Measurements from ENCODE around the gene MBD4.
"Not testable (repeated sequence)": the region's sequence is repeated elsewhere in the genome, so short reads cannot be mapped to it uniquely, and the experiment has no call there.

Gene MBD4

DNA sequence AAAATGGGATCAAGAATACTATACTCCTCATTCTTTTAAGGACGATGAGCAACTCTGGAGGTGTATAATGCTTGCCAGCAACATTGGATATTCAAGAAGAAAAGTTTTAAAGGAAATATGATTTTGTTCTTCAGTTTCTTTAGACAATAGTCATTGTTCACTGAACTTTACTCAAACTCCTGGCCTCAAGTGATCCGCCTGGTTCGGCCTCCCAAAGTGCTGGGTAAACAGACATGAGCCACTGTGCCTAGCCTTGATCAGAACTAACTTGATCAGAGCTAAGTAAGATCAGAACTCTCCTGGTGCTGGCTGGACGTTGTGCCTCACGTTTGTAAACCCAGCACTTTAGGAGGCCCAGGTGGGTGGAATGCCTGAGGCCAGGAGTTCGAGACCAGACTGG lies 23.9 kb downstream of the MBD4 start:
- DNase-seq (ENCODE audit: low read depth), result no peak
- H3K4me3 ChIP-seq (ENCODE audit: low read depth, low read length), result no peak overlapping the region

DNA sequence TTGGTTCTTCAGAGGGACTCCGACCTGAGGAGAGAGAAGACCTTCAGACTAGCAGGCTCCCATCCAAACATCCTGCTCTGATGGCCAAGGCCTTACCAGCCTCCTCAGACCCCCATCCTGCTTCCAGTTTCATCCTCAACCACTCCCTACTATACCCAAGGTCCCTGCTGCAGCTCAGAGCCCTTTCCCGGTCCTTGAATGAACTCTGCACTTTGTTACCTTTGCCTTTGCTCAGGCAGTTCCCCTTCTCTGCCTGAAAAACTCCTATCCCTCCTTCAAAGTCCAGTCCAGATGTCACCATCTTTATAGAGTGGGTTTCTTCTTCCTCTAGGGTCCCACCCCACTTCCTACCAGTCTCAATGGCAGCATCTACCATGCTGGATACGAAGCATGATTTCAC lies 24.4 kb downstream of the MBD4 start:
- no peak for DNase-seq (ENCODE audit: low read depth)
- no peak overlapping the region for H3K4me3 ChIP-seq (ENCODE audit: low read depth, low read length)

DNA sequence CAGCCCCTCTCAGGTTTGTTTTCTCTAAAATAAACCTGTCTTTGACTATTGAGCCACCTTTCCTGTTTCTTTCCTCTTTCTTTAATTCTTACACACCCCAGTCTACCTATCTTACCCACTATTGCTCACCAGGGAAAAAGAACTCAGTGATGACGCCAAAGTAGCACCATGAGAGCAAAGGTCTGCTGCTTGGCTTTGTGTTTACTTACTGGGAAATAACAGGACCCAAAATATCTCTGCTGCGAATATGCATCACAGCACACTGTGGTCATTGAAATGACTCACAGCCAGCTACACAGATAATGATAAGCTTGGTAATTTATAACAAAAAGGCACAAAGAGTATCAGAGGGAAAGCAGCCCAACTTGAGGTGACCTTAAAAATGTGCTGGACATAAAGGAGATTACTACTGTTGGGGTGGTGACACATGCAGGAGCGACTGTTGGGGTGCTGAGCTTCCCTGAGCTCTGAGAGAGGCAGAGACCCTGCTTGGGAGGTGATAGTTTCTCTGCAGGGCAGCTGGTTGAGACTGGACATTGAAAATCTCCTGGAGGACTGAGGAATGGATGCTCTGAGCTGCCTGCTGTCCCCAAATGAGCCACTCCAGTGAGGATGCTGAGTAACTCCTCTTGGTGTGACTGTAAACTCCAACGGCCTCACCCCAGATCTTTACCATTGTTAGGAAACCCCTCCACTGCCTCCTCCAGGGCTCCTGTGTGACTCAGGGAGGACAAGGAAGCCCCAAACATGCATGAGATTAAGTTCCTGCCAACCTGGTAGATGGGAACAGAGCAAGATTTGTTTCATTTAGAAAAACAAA lies 25.9 kb downstream of the MBD4 start:
- DNase-seq (ENCODE audit: low read depth), result peak; percentile 76
- H3K4me3 ChIP-seq (ENCODE audit: low read depth, low read length), result no peak overlapping the region

DNA sequence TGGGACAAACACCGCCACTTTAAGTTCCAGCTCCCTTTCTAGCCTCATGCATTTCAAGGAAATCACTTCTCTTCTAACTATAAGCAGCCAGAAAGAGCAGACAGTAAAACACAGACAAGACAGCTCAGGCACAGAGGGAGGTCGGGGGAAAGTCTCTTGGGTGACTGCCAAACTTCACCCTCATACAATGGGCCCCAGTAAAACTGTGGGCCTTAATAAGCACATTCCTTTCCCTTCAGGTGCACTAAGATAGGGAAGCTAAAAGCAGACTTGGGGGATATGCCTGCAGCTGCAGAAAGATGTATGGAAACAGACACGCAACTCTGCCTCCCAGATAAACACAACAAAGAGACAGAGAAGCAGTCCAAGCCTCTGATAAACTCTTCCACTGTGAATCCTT lies 26.5 kb downstream of the MBD4 start:
- not testable (repeated sequence) for DNase-seq (ENCODE audit: low read depth); H3K4me3 ChIP-seq (ENCODE audit: low read depth, low read length)

DNA sequence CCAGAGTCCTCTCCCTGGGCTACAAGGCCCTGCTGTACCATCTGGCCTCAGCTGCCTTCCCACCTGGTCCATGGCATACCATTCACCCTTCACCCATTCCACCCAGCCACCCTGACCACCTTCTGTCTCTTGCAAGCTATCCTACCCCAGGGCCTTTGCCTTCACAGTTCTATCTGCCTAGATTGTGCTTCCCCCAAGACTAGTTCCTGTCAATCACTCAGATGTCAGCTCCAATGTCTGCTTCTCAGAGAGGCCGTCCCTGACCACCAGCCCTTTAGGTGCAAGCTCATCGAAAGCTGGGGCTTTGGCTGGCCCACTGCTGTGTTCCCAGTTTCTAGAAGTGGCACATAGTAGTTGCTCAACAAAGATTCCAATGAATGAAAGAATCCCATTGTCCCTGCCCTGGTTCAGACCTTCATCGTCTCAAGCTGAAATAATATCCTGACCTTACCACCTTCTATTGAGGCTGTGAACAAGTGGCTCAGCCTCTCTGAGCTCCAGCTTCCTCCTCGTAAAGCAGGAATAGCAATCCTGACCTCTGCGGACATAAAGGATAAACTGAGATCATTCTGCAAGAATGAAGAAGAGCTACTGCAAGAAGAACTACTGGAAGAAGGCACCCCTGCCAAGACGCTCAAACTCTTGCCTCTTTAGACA lies 27.1 kb downstream of the MBD4 start:
- no peak overlapping the region for H3K4me3 ChIP-seq (ENCODE audit: low read depth, low read length)
- DNase-seq (ENCODE audit: low read depth), result peak; percentile 47

DNA sequence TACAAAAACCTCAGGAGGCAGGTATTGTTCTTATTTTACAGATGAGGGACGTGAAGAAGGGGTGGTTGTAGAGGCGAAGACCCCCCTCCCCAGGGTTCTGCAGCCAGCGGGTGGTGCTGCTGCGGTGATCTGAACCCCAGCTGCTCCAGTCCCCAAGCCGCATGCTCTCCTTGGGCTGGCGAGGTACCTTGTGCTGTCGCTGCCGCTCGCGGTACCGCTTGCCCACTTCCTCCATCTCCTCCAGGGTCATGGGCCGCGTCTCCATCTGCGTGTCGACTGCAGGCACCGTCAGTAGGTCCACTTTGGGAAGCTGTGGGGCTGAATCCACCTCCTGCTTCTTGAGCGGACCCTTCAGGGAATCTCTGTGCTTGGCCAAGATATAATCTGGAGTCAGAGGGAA lies 28.8 kb downstream of the MBD4 start:
- no peak for DNase-seq (ENCODE audit: low read depth)
- no peak overlapping the region for H3K4me3 ChIP-seq (ENCODE audit: low read depth, low read length)

DNA sequence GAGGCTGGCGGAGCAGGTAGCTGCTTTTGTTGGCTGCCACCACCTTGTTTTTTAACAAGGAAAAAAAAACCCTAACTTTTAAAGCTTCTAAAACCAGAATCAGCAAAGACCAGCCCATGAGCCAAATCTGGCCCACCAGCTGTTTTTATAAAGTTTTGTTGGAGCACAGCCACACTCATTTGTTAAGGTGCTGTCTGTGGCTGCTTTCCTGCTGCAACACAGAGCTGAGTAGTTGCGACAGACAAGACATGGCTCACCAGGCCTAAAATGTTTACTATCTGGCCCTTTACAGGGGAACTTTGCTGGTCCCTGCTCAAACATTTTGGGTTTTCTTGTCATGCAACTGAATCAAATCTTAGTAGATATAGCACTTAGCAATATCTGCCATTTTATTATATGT lies 30.2 kb downstream of the MBD4 start:
- no peak overlapping the region for H3K4me3 ChIP-seq (ENCODE audit: low read depth, low read length)
- DNase-seq (ENCODE audit: low read depth), result no peak

DNA sequence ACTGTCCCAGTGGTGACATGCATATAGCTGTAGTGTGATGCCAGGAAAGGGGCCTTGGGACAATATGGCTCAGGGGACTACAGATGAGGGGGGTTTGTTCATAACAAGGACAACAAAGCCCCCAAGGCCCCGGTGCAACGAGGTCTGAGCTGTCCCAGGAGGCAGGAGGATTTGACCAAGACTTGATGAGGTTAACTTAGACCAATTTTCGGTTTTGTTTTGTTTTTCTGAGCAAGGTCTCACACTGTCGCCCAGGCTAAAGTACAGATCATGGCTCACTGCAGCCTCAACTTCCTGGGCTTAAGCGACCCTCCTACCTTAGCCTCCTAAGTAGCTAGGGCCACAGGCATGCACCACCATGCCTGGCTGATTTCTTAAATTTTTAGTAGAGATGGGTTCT lies 35.1 kb downstream of the MBD4 start:
- no peak for DNase-seq (ENCODE audit: low read depth)
- H3K4me3 ChIP-seq (ENCODE audit: low read depth, low read length), result no peak overlapping the region

DNA sequence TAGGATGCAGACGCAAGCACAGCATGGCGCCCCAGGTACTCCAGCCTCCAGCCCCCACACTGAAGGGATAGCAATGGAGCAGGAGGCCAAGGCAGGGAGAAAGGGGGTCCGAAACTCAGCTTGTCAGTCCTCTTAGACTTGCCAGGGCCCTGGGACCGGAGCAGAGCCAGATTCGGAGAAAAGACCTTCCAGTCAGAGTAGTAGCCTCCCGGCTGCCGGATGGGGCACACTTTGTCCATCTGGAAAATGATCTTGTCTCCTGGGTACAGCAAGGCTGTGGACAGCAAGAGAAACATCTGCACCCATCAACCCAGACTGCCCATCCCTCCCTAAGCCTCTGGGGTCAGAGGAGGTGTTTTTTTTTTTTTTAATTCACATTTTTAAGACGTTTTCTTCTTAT lies 35.6 kb downstream of the MBD4 start:
- no peak for DNase-seq (ENCODE audit: low read depth)
- no peak overlapping the region for H3K4me3 ChIP-seq (ENCODE audit: low read depth, low read length)

DNA sequence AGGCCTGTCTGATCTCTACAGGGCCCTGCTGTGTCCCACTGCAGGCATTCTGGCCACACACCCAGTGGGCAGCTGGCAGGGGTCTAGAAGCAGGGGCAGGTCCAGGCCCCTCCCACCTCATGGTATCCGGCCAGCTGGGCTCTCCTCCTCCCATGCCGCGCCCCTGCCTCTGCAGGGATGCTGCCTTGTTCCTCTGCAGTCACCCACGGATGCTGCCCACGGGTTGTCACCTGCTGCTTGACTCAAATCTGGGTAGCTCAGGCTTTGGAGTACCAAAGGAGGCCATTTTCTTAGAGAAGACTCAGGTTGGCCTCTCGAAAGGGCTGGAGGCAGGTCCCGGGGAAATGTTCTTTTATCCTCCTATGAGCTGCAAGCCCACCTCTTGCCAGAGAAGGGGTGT lies 36.3 kb downstream of the MBD4 start:
- no peak overlapping the region for H3K4me3 ChIP-seq (ENCODE audit: low read depth, low read length)
- no peak for DNase-seq (ENCODE audit: low read depth)

DNA sequence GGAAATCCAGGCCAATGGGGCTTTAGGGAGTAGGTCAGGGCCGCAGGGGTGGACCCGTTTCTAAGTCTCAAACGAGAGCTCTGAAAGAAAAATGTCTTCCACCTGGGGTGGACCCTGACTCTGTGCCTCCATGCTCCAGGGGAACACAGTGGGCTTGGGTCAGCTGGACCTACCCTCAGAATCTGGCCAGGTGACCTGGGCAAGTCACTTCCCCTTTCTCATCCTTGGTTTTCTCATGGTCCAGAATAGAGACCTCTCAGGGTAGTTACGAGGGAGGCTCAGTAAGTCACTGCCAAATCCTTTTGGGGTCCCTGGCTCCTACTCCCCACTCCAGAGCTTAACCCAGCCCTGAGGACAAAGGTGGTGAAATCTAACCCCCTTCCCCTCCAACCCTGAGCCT lies 37.1 kb downstream of the MBD4 start:
- no peak for DNase-seq (ENCODE audit: low read depth)
- no peak overlapping the region for H3K4me3 ChIP-seq (ENCODE audit: low read depth, low read length)

DNA sequence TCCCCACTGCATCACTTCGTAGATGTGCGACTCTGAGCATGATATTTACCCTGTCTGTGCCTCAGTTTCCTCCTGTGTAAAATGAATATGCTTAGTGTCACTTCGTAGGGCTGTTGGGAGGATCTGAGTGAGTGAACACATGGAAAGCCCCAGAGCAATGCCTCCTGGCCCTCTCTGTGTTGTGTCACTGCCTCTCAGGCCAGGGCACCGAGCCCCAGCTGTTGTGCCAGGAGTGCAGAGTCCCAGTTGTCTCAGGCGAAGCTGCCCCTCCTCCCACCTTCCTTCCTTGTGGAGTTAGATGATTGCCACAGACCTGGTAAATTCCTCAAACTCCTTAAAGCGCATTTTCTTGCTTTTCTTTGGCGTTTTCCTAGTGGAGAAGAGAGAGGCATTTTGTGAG lies 37.5 kb downstream of the MBD4 start:
- DNase-seq (ENCODE audit: low read depth), result no peak

DNA sequence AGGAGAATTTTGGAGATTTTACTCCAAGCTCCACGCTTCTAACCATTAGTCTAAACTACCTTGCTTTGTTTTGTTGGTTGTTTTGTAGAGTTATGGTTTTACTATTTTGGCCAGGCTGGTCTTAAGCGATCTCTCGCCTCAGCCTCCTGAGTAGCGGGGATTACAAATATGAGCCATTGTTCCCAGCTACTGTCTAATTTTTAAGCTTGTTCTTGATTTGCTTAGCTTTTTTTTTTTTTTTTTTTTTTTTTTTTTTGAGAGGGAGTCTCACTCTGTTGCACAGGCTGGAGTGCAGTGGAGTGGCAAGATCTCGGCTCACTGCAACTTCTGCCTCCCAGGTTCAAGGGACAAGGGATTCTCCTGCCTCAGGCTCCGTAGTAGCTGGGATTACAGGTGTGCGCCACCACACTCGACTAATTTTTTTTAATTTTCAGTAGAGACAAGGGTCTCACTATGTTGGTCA lies 39.8 kb downstream of the MBD4 start:
- H3K4me3 ChIP-seq (ENCODE audit: low read depth, low read length), result no peak overlapping the region
- no peak for DNase-seq (ENCODE audit: low read depth)

More for the DNA sequence above, 37.5 kb downstream of the MBD4 start:
- no peak overlapping the region for H3K4me3 ChIP-seq (ENCODE audit: low read depth, low read length)

DNA sequence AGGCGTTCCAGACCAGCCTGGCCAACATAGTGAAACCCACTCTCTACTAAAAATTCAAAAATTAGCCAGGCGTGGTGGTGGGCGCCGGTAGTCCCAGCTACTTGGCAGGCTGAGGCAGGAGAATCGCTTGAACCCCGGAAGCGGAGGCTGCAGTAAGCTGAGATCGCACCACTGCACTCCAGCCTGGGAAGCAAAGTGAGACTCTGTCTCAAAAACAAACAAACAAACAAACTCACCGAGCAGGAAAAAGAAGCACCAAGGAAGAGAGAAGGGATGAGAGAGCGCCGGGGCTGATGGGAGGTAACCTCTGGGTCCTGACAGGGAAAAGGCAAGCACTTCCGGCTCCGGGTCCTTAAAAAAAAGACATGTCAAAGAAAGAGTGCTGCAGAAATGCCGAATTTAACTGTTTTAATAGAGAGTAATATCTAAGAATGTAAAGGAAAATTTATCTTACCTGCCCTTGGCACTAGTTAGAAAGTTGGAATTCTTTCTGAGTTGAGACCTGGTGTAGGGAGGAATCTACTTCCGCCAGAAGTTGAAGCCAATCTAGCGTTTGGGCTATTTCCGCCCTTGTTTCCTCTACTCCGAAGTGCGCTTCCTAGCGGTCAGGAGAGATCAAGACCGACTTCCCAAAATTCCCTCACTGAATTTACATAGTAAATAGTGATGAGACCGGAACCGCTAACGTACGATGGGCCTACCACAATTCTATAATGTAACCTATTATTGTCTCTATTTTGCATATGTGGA lies 40.4 kb downstream of the MBD4 start:
- peak overlapping the region; percentile 78 for H3K4me3 ChIP-seq (ENCODE audit: low read depth, low read length)

DNA sequence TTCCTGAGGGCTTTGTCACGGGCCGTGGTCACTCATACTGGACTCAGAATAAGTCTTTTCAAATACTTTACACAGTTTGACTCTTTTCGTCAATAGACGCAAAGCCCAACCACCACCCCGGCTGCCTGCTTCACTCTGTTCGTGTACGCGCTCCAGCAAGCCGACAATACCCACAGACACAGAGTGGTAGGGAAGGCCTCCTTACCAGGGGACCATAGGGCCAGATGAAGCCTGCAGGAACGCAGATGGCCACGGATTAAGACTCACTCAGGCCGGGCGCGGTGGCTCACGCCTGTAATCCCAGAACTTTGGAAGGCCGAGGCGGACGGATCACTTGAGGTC lies 41.0 kb downstream of the MBD4 start:
- H3K4me3 ChIP-seq (ENCODE audit: low read depth, low read length), result peak overlapping the region; percentile 78
- DNase-seq (ENCODE audit: low read depth), result no peak

More for the DNA sequence above, 40.4 kb downstream of the MBD4 start:
- DNase-seq (ENCODE audit: low read depth), result peak; percentile 85

DNA sequence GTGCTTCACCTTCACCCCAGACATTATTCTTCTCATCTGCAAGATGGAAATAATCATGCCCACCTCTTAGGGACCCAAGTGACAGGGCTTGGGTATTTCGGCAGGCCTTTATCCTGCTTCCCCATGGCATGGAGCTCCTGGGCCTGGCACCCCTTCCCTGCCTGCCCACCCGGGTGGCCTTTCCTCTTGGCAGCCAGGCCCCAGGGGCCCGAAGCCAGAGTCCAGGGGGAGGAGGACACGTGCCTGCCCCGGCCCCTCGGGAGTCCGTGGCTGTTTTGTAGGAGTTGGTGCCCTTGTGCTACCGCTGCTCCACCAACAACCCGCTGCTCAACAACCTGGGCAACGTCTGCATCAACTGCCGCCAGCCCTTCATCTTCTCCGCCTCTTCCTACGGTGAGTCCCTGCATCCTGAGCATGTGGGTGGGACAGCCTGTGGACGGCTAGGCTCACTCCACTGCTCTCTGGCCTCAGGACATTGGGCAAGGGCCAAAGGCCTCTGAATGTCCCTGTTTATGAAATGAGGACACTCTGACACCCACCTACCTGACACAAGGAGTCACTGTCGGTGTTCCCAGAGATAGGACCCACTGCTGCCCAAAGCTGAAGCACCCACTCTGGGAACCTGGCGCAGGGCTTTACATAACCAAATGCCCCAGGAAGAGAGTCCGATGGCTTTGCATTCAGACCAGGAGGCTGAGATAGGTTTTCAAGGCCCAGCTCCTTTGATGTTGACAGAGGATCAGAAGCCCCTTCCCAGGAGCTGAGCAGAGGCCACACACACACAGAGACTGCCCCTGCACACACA lies 45.8 kb downstream of the MBD4 start:
- H3K4me3 ChIP-seq (ENCODE audit: low read depth, low read length); DNase-seq (ENCODE audit: low read depth): not testable (repeated sequence)

DNA sequence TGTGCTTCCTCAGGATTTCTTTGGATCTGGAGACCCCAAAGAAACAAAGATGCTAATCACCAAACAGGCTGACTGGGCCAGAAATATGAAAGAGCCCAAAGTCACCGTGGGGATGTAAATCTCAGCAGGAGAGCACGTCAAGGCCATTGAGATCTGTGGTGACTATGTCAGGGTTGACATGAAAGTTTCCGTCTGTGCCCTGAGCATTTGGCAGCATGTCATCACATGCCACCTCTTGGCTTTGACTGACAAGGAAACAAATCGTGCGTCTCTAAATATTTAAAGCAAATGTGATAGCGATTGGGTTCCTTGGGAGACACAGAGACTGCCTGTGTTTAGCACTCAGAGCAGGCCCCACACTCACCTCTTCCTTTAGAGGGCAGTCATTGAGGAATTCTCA lies 46.5 kb downstream of the MBD4 start:
- H3K4me3 ChIP-seq (ENCODE audit: low read depth, low read length), result no peak overlapping the region
- no peak for DNase-seq (ENCODE audit: low read depth)

DNA sequence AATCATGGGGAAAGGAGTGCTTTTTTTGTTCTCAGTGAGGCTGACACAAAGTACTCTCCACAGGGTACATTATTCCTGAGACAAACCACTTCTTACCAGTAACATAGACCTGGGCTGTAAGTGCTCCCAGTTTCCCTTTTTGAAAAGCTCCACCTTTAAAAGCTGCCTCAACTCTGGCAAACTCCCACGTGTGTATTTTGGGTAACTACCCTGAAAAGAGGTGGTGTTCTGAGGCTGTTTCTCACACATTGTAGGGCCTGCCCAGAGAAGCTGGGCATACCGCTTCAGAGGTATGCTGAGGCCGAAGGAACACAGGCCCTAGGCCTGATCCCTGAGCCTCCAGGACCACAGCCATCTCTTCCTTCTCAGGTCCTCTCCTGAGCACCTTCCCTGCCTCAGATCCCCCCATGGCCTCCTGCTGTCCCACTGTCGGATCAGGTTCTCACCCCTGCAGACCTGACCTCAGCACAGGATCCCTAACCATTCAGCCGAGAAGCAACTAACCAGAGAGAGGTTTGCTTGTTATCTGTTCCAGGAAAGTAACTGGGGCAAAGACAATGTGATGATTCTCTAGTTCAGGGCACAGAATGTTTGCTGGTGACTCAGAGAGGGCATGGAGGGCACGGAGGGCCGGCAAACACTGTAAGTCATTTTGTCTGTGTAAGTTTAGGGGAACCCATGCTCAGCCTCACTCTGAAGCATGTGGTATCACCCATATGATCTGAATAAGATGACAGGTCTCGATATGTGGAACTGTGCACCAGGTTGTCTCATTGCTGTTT lies 47.5 kb downstream of the MBD4 start:
- not testable (repeated sequence) for DNase-seq (ENCODE audit: low read depth); H3K4me3 ChIP-seq (ENCODE audit: low read depth, low read length)

DNA sequence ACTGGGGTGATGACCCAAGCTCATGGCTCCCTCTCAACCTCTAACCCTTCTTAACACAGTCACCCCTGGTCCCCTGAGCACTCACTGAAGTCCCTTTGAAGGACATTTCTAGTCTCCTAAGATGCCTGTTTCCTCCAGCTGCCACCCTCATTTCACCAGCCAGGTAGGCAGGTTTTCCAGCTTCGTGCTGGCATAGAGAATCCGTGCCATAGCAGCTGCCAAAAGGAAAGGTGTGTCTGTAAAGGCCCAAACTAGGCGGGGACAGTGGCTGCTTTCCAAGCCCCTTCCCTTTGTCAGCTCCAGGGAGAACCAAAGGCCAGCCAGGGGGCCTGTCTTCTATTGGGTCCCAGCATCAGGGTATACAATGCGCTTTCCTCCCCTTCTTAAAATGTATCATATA lies 48.2 kb downstream of the MBD4 start:
- not testable (repeated sequence) for H3K4me3 ChIP-seq (ENCODE audit: low read depth, low read length); DNase-seq (ENCODE audit: low read depth)
